DND-41 (cell line): ENCODE results near the gene CD300LG.

ENCODE experiments used
- EZH2 ChIP-seq: IDR thresholded peaks from 3 replicates; pipeline ENCODE4 v1.6.1; 2012; ENCODE audit warnings: borderline replicate concordance, low read depth, mild to moderate bottlenecking, moderate library complexity, low read length, inconsistent platforms; ENCODE audit not compliant: severe bottlenecking
- TF ChIP-seq, protein P1 (sequence below): IDR thresholded peaks from 2 replicates; pipeline ENCODE4 v1.5.1; 2012; ENCODE audit warnings: borderline replicate concordance, low read length, moderate library complexity, mild to moderate bottlenecking; ENCODE audit not compliant: poor library complexity, severe bottlenecking; ENCODE audit errors: extremely low read depth

DNA sequence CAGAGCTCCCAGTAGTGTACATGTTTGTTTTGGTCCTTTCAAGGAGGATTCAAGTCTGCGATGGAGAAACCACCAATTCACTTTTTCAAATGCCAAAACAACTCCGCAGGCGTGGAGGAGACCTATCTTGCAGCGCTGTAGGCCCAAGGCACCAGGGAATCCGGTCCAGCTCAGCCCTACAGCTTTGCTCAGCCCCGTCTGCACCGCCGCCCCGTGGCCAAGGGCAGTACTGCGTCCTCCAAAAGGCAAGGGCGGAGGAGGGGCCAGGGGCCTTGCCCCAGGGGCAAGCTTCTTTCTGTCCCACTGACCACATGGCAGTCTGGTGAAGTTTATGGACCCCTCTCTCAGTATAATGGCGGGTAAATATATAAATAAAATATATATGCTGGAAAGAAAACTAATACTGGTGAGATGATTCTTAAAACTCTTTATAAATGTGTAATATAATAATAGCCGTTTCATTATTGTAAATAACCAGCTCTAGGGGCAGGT lies 709 bp upstream of the CD300LG start:
- TF ChIP-seq, protein P1, sequence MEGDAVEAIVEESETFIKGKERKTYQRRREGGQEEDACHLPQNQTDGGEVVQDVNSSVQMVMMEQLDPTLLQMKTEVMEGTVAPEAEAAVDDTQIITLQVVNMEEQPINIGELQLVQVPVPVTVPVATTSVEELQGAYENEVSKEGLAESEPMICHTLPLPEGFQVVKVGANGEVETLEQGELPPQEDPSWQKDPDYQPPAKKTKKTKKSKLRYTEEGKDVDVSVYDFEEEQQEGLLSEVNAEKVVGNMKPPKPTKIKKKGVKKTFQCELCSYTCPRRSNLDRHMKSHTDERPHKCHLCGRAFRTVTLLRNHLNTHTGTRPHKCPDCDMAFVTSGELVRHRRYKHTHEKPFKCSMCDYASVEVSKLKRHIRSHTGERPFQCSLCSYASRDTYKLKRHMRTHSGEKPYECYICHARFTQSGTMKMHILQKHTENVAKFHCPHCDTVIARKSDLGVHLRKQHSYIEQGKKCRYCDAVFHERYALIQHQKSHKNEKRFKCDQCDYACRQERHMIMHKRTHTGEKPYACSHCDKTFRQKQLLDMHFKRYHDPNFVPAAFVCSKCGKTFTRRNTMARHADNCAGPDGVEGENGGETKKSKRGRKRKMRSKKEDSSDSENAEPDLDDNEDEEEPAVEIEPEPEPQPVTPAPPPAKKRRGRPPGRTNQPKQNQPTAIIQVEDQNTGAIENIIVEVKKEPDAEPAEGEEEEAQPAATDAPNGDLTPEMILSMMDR: peak; percentile 88
- no peak for TF ChIP-seq EZH2
